ENCODE data around the gene ANGEL1. TPM values are rescaled to one million over a fixed set of nuclear protein-coding genes. Genes with fewer than 3 reads are reported as not detected.

ANGEL1 gene
- total and polyA plus RNA-seq, 9 of the 15 experiments (the other 6 are each of a cell fraction or from before 2014, with no cell fraction given) = 2.1 to 22.2 (median 7.3) TPM

DNA sequence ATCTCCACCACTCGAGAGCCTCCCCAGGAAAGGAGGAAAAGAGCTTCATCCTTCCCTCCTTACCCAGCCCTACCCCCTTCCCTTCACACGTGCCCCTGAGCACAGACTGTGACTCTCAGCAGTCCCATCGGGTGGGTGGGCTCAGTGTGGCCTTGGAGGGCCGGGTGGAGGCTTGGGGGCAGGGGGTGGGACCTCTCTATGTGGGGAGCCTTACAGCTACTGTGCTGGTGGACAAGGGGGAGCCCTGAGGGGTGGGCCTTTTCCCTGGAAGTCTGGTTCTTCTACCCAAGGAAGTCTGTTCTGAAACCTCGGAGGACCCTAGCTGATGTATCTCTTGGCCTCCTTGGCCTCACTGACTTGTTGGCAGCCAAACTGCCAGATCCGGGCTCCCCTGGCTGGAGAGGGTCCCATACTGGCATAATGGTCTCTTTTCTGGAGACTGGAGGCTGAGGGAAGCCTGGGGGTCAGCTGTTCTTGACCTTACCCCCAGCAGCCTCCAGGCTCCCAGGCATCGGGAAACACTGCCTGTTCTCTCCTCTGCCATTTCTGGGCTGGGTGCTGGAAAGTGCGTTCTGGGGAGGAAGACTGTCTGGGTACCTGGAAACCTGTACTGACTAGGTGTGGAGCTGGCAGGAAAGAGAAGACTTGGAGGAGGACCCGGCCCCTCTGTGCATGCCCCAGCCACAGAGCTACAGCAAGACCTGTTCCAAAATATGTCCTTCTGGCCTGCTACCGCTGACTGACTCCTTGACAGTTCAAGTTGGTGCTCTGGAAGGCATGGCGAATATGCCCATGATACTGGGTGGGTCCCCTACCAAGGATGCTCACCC lies 43.8 kb downstream of the ANGEL1 start:
- no peak overlapping the region for H3K4me3 ChIP-seq
- in situ Hi-C loops (cut with MboI) (no loop called here), intact Hi-C loops (cut with micrococcal nuclease) (no loop called here)
- DNase-seq (ENCODE audit: extremely low read depth in 1 of 4, low spot score in 3 of 4) (no peak), FAIRE-seq (no peak), ATAC-seq (no peak)
- ChIA-PET POLR2A (interaction anchor here (1.1 kb wide), 1 partner anchor 12 kb away, joined by 3 read pairs; no protein-coding TSS in a partner anchor), CTCF (ENCODE audit: low intra/inter-chr PET ratio) (no interaction called here)
- 35% methylated on average over 8 of the region's 11 CpGs for WGBS (ENCODE audit: insufficient coverage, low coverage, missing lambda C conversion rate)
- H2AFZ ChIP-seq (ENCODE audit: low read depth, low read length) = 0 out of 2 replicates have a peak overlapping the region, but pooled peaks have one; percentile 51
- H3K9ac ChIP-seq (ENCODE audit: insufficient read depth in 1 of 2, low read depth in 2 of 2, low read length in 2 of 2) = no peak overlapping the region; a peak in 1 of 4 replicates
- H3K9me1 ChIP-seq (ENCODE audit: control insufficient read depth, insufficient read depth, low read length) = peaks cover under 1% of the 10 kb centered on the region
- no peak for TF ChIP-seq SRSF9 (IDR thresholded peaks at IDR 0.05; ENCODE audit: borderline replicate concordance, low read depth, low read length)
- TF ChIP-seq ZFP30 (CRISPR knock-in tag; IDR thresholded peaks at IDR 0.05; ENCODE audit: borderline replicate concordance) = no peak
- TF ChIP-seq KAT2B (IDR thresholded peaks at IDR 0.05; ENCODE audit: low read depth, low read length) = no peak
- TF ChIP-seq MAZ (CRISPR knock-in tag; conservative IDR thresholded peaks at IDR 0.05 in 1 of 2, IDR thresholded peaks at IDR 0.05 in 1 of 2) = peak in 1 of 2 experiments; percentile 2; a peak in 1 of 4 replicates
- TF ChIP-seq, protein P1, sequence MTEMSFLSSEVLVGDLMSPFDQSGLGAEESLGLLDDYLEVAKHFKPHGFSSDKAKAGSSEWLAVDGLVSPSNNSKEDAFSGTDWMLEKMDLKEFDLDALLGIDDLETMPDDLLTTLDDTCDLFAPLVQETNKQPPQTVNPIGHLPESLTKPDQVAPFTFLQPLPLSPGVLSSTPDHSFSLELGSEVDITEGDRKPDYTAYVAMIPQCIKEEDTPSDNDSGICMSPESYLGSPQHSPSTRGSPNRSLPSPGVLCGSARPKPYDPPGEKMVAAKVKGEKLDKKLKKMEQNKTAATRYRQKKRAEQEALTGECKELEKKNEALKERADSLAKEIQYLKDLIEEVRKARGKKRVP (CRISPR knock-in tag; IDR thresholded peaks at IDR 0.05) = no peak
- no peak for TF ChIP-seq BACH1 (tag; IDR thresholded peaks at IDR 0.05)
- H3K36me3 ChIP-seq (ENCODE audit: control insufficient read depth, insufficient read depth, low read length) = no peaks in the 10 kb centered on the region
- no peak overlapping the region for H3K4me2 ChIP-seq (ENCODE audit: insufficient read depth, low read length)
- H4K20me1 ChIP-seq (replicated peaks; ENCODE audit: control insufficient read depth, insufficient read depth, low read length) = no peaks in the 10 kb centered on the region
- peaks cover 30 to 33% of the 10 kb centered on the region in 2 experiments for H3K4me1 ChIP-seq (replicated peaks in 1 of 2; ENCODE audit: control insufficient read depth in 2 of 2, insufficient read depth in 2 of 2, low read length in 2 of 2)
- no peaks in the 10 kb centered on the region for H3K79me2 ChIP-seq (ENCODE audit: control insufficient read depth, insufficient read depth, low read length)
- H3K27ac ChIP-seq (ENCODE audit: extremely low read depth, low read depth, low read length) = no peak overlapping the region
- no TSS peak for BruUV-seq (replicated peaks)
- no peaks in the 10 kb centered on the region for H3K27me3 ChIP-seq (ENCODE audit: control insufficient read depth in 2 of 2, insufficient read depth in 2 of 2, low read length in 2 of 2)
- no peaks in the 10 kb centered on the region for H3K9me3 ChIP-seq (replicated peaks; ENCODE audit: control insufficient read depth, insufficient read depth, low read depth, low read length)

Data from K562 (cell line).